ENCODE data around the gene ICAM1.
"Not testable (repeated sequence)": the region's sequence is repeated elsewhere in the genome, so short reads cannot be mapped to it uniquely, and the experiment has no call there.

The ICAM1 gene

GRCh38 chr19:10241826-10242449 is 29.0 kb upstream of the ICAM1 start:
- DNase-seq (ENCODE audit: low spot score): not testable (repeated sequence)

- DNase-seq (ENCODE audit: low spot score): no peak
Observed at GRCh38 chr19:10243606-10244005, 27.3 kb upstream of the ICAM1 start.

GRCh38 chr19:10245189-10245939 is 25.6 kb upstream of the ICAM1 start:
- DNase-seq (ENCODE audit: low spot score): no peak

DNA sequence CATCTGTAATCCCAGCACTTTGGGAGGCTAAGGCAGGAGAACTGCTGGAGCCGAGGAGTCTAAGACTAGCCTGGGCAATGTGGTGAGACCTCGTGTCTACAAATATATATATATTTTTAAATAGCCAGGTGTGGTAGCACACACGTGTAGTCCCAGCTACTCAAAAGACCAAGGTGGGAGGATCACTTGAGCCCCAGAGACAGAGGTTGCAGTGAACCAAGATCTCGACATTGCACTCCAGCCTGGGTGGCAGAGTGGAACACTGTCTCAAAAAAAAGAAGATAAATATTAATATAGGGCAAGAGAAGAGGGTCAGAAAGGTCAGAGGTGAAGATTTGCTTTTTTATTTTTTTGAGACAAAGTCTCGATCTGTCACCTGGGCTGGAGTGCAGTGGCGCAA is 24.4 kb upstream of the ICAM1 start:
- DNase-seq (ENCODE audit: low spot score): no peak

GRCh38 chr19:10251792-10252694 is 18.9 kb upstream of the ICAM1 start, which contains the start of gene MRPL4:
MRPL4 (plus strand) TSS chr19:10252214; CDS start chr19:10252254, 40 bp downstream.
- peak; percentile 97 for DNase-seq (ENCODE audit: low spot score)

GRCh38 chr19:10252707-10253106 is 18.2 kb upstream of the ICAM1 start:
- no peak for DNase-seq (ENCODE audit: low spot score)

GRCh38 chr19:10254244-10254643 is 16.7 kb upstream of the ICAM1 start:
- no peak for DNase-seq (ENCODE audit: low spot score)

GRCh38 chr19:10255358-10255757 is 15.6 kb upstream of the ICAM1 start:
- no peak for DNase-seq (ENCODE audit: low spot score)

DNA sequence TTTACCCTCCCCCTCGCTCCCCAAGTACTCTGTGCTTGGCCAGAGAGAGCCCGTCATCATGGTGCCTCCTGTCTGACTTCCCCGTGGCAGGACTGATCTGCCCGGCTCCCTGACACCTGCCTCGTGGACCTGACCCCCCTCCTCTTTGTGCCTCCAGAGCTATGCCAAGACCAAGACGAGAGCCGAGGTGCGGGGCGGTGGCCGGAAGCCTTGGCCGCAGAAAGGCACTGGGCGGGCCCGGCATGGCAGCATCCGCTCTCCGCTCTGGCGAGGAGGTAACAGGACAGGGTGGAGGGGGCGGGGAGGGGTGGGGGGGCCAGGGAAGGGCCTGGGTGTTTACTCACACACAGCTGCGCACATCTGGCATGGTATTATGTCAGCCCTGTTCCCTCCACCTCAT is 14.4 kb upstream of the ICAM1 start:
- DNase-seq (ENCODE audit: low spot score): no peak

DNA sequence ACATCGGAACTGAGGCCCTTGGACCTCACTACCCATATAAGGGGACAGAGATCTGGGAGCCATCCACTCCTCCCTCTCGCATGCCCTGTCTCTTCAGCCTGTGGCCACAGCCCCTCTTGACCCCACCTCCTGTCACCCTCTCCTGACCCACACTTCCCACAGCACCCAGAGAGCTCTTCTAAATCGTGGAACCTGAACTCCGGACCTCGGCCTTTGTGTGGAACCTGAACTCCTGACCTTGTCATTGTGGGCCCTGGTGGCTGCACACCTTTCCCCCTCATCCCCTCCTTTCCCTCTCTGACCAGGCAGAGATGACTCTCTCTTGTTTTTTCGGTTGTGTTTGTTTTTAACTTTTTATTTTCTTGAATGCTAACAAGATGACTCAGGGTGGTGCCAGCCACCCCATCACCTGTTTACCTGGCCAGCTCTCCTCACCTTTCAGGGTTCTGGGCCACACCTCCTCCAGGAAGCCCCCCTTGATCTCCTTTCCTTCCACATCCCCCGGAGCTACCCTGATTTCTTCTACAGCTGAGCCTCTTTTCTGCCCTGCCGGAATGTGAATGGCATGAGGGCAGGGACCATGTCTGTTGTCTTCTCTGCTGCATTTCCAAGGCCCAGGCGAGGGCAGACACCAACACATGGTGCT is 13.8 kb upstream of the ICAM1 start:
- DNase-seq (ENCODE audit: low spot score): no peak

DNA sequence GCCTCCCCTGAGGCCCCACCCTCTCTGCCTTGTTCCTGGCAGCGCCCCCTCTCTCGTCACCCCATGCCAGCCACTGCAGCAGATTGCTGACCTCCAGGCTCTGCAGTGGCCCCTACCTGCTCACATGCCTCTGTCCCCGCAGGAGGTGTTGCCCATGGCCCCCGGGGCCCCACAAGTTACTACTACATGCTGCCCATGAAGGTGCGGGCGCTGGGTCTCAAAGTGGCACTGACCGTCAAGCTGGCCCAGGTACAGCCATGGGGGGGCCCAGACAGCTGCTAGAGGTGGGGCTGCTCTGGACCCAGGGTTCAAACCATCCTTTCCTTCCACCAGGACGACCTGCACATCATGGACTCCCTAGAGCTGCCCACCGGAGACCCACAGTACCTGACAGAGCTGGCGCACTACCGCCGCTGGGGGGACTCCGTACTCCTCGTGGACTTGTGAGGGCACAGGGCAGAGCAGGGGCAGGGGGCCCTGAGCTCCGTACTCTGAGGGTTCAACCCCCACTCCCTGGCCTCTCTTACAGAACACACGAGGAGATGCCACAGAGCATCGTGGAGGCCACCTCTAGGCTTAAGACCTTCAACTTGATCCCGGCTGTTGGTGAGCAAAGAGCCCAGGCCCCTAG is 12.7 kb upstream of the ICAM1 start:
- no peak for DNase-seq (ENCODE audit: low spot score)

GRCh38 chr19:10259162-10259905 is 11.6 kb upstream of the ICAM1 start:
- no peak for DNase-seq (ENCODE audit: low spot score)

- no peak for DNase-seq (ENCODE audit: low spot score)
Observed at GRCh38 chr19:10260141-10260584, 10.8 kb upstream of the ICAM1 start.

DNA sequence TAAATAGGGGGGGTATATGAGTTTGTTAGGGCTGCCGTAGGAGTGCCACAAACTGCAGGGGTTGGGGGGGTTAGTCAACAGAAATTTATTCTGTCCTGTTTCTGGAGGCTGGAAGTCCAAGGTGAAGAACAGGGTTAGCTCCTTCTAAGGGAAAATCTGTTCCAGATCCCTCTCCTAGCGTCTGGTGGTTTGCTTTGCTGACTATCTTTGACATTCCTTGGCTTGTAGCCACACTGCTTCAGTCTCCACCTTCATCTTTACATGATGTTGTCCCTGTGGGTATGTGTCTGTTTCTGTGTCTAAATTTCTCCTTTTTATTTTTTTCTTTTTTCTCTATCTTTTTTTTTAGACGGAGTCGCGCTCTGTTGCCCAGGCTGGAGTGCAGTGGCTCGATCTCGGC is 8.1 kb upstream of the ICAM1 start:
- no peak for DNase-seq (ENCODE audit: low spot score)

DNA sequence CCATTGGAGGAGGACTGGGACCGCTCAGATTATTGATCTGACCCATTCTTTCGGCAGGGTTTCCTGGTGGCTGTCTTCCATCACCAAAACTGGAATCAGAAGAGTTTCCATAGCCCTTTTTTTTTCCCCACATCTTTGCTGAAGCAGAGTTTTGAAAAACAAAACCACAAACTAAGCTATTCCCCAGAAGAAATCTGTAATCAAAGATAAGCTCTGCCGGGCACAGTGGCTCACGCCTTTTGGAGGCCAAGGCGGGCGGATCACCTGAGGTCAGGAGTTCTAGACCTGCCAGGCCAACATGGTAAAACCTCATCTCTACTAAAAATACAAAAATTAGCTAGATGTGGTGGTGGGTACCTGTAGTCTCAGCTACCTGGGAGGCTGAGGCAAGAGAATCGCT is 4.2 kb upstream of the ICAM1 start:
- DNase-seq (ENCODE audit: low spot score): no peak

- no peak for DNase-seq (ENCODE audit: low spot score)
Observed at GRCh38 chr19:10268071-10268470, 2.8 kb upstream of the ICAM1 start.

GRCh38 chr19:10269333-10270179 is 1.4 kb upstream of the ICAM1 start:
- peak; percentile 90 for DNase-seq (ENCODE audit: low spot score)

DNA sequence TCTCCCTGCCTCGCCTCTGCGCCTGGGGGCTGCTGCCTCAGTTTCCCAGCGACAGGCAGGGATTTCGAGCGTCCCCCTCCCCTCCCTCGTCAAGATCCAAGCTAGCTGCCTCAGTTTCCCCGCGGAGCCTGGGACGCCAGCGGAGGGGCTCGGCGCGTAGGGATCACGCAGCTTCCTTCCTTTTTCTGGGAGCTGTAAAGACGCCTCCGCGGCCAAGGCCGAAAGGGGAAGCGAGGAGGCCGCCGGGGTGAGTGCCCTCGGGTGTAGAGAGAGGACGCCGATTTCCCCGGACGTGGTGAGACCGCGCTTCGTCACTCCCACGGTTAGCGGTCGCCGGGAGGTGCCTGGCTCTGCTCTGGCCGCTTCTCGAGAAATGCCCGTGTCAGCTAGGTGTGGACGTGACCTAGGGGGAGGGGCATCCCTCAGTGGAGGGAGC is 722 bp upstream of the ICAM1 start:
- no peak for DNase-seq (ENCODE audit: low spot score)

DNA sequence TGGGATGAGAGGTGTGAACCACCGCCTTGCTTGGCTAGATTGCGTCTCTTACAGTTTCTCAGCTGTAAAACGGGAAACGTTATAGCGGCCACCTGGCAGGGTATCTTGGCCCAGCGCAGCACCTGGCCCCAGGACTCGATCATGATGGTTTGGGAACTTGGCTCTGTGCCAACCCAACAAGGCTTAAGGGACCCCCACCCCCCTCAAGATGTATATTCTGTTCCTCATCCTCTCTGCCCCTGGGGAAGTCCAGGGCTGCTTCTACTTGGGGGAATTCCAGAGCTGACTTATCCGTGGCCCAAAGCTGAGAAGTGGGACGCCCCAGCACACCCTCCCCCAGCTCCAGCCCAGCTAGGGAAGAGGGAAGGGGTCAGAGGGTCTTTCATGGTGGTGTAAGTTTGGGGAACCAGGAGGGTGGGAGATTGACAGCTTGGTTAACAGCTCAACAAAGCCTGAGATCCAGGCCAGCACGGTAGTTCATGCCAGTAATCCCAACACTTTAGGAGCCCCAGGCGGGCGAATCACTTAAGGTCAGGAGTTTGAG is 695 bp downstream of the ICAM1 start:
- no peak for DNase-seq (ENCODE audit: low spot score)

DNA sequence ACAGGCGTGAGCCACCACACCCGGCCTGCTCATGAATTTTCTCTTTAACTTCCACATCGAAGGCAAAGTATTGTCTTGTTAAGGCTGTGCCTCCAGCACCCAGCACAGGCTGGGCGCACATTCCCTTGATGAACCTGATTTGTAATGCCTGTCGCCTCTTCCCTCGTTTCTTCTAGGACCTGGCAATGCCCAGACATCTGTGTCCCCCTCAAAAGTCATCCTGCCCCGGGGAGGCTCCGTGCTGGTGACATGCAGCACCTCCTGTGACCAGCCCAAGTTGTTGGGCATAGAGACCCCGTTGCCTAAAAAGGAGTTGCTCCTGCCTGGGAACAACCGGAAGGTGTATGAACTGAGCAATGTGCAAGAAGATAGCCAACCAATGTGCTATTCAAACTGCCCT is 3.7 kb downstream of the ICAM1 start:
- DNase-seq (ENCODE audit: low spot score): no peak
